Erythroblast (primary cell): ENCODE measurements around the gene ALKBH4.

Experiments used
- GATA1 ChIP-seq: IDR thresholded peaks from 2 replicates; pipeline ENCODE4 v1.6.1; 2011; ENCODE audit warnings: low read depth, mild to moderate bottlenecking, control low read depth, low read length, moderate library complexity
- POLR2A ChIP-seq: IDR thresholded peaks from 2 replicates; pipeline ENCODE4 v1.6.1; 2011; ENCODE audit warnings: mild to moderate bottlenecking, low read length

- TF ChIP-seq POLR2A, result no peak
- TF ChIP-seq GATA1, result no peak
Measured at GRCh38 chr7:102455596-102455995, 9.1 kb downstream of the ALKBH4 start.
